NCI-H1048 (cell line): ENCODE data around the gene TP53I13.
A peak's percentile ranks its signal among the peaks of the same experiment; 100 is the strongest.

Experiments
- DNase-seq: peaks from one replicate; lab custom pipeline; 2025; lab: John Stamatoyannopoulos, UW

Gene TP53I13

DNA sequence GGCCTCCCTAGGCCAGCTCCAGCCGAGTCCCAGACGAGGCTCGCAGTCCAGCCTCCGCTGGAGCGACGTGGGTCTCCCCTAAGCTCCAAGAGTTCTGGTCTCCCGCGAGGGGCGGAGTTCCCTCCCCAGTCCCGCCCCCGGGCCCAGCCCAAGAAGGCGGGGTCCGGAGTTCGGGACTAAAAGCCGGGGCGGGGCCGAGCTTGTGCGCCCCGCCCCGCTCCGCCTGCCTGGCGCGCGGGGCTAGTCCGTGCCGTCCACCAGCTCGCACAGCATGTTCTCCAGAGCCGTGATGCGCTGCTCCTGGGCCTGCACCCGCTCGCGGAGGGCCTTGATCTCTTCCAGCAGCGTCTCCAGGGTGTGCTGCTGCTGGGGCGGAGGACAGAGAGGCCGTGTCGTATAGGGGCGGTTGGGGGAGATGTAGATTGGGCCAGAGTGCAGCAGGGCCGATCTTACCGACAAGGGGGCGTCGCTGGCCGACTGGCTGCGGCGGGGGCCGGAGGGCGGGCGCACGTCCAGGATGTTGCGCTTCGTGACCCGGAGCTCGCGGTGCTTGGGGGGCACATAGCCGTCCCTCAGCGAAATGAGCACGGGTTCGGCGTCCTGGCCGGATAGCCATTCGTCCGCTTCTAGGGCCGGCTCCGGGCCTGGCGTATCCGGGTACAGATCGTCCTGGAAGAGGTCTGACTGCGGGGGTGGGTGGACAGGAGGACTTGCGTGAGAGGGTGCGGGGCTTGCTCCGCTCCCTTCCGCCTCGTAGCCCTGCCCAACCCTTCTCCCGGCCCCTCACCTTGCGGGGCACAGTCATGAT lies 47.2 kb downstream of the TP53I13 start:
- peak; percentile 84 for DNase-seq

DNA sequence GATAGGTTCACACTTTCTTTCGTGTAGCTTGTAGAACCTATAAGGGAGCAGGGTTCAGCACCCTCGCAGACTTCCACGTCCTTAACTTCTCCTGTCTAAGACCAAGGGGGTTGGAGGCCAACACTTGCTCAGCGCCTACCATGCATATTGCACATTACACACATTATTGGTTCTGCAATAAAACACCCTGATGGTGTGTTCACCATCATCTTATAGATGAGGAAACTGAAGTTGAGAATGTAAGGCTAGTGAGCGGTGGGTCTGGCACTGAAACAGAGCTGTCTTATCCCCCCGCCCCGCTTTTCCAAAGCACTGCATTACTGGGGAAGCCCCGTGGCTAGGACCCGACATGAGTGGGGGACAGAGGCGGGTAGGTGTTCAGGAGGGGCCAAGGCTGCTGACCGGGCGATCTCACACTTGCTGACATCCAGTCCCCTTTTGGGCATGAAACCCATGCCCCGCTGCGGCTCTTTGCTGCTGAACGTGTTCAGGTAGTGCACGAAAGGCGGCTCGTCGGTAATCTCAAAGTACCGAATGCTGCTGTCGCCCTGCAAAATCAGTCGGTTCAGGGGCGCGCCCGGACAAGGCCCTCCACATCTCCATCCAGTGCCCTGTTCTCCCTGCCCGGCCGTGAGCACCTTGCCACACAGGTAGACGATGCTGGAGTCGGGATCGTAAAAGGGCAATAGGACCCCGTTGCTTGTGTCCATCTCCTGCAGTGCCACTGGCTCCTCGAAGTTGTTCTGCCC lies 48.0 kb downstream of the TP53I13 start:
- no peak for DNase-seq

DNA sequence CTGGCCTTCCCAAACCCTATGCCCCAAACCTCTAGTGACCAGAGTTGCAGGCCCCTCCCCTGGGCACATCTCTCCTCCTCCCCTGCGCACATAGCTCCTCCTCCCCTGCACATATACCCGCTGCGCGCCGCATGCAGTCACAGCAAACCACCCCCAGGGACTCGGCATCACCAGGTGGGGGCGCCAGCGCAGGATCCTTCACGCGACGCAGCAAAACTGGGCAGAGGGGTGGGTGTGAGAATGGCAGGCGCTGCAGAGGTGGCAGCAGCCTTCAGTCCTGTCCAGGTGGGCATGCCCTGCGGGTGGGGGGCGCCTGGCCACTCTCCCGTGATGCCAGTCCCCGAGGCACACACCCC lies 48.6 kb downstream of the TP53I13 start:
- peak; percentile 64 for DNase-seq

- DNase-seq, result peak; percentile 34
Observed at GRCh38 chr17:29617481-29618271, 49.2 kb downstream of the TP53I13 start.

GRCh38 chr17:29618272-29619065 lies 50.0 kb downstream of the TP53I13 start:
- no peak for DNase-seq

GRCh38 chr17:29619251-29619650 lies 50.8 kb downstream of the TP53I13 start:
- DNase-seq, result no peak

GRCh38 chr17:29620271-29620670 lies 51.8 kb downstream of the TP53I13 start:
- DNase-seq, result no peak

DNA sequence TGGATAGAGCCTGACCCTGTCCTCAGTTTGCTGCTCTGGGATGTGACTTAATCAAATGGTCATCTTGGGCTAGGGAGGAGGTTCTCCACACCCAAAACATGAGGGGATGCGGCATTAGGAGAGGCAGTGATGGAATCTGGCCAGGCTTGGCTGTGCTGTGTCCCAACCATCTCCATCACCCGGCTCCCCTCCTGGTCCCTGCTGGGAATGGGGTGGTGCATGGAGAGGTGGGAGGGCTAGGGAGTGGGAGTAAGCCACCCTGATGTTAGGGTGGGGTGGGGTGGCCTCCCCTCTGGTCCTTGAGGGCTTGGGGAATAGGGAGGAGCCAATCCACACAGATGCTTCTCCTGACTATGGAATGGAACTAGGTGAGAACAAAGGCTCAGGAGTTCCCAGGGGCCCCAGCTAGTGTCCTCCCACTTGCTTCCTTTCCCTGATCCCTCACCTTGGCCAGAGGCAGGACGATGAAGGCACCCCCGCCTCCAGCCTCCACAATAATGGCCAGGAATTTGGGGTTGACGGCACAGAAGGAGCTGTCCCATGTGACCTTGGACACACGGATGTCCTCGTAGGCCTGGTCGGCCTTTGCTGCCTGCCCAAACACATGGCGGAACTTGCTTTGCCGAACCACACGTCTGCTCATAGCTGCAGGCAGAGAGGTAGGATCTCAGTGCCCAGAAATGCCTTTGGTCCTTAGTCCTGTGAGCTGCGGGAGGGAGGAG lies 52.4 kb downstream of the TP53I13 start:
- DNase-seq, result no peak

GRCh38 chr17:29621751-29622194 lies 53.3 kb downstream of the TP53I13 start:
- DNase-seq, result no peak
